Measurements from ENCODE around the gene CASZ1. TPM values are rescaled to one million over a fixed set of nuclear protein-coding genes. Genes with fewer than 3 reads are reported as not detected.

The CASZ1 gene
- total RNA-seq, 1 experiment from 2014 or later = 1.1 TPM

DNA sequence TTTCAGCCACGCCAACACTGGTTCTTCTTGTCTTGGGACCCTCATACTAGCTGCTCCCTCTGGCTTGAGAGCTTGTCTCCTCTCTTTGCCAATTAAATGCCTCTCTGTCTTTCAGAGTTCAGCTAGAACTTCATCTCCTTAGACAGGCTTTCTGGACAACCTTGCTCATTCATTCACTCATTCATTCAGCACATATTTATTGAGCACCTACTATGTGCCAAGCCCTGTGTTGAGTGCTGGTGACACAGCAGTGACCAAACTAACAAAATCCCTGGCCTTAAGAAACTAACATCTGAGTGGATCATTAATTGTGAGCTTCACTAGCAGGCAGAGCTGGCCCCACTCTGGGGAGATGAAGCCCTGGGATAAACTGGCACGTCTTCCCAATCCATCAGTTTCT, 24.9 kb upstream of the CASZ1 start:
- DNase-seq (ENCODE audit: low spot score) = no peak

DNA sequence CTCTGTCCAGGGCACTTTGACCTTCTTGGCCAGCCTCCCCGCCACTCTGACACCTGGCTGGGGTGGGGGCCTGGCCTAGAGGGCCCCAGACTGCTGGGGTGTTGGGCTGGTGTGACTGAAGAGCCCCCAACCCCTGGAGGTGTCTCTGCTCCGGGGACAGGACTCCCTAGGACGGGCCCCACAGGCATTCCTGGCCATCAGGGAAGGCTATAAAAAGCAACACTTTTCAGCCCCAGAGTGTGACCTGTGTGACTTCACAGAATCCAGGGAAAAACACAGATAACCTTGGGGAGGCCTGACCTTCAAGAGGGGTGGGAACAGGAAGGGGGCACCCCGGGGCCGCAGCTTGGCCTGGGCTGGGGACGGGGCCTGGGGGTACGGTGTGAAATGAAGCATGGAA, 24.0 kb upstream of the CASZ1 start:
- DNase-seq (ENCODE audit: low spot score) = no peak

DNA sequence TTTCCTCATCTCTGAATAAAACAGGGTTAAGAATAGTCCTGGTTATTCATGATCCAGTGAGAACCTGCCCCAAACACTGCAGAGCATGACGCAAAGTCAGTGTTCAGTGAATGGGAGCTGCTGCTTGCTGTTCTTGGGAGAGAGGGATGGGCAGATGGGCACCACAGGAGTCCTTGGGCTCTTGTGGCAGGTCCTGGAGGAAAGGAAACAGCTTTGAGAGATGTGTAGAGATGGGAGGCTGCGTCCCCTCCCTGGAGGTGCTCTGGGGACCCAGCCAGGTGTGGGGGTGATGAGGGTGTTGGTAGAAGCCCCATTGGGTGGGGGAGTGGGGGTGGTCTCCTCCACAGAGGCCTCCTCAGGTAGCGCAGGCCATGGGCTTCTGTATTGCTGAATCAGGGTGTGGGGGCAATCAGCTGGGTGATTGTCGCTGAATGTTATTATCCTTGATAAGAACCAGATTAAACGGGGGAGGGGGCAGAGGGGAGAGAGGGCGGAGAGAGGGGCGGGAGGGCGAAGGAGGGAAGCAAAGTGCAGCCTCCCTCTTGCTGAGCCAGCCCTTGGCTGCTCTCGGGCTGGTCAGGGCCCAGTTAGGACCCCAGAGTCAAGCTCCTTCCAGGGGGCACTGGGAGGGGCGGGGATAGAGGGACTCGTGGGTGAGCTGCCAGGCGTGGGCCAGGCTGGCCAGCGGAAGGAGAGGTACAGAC, 22.9 kb upstream of the CASZ1 start:
- no peak for DNase-seq (ENCODE audit: low spot score)

DNA sequence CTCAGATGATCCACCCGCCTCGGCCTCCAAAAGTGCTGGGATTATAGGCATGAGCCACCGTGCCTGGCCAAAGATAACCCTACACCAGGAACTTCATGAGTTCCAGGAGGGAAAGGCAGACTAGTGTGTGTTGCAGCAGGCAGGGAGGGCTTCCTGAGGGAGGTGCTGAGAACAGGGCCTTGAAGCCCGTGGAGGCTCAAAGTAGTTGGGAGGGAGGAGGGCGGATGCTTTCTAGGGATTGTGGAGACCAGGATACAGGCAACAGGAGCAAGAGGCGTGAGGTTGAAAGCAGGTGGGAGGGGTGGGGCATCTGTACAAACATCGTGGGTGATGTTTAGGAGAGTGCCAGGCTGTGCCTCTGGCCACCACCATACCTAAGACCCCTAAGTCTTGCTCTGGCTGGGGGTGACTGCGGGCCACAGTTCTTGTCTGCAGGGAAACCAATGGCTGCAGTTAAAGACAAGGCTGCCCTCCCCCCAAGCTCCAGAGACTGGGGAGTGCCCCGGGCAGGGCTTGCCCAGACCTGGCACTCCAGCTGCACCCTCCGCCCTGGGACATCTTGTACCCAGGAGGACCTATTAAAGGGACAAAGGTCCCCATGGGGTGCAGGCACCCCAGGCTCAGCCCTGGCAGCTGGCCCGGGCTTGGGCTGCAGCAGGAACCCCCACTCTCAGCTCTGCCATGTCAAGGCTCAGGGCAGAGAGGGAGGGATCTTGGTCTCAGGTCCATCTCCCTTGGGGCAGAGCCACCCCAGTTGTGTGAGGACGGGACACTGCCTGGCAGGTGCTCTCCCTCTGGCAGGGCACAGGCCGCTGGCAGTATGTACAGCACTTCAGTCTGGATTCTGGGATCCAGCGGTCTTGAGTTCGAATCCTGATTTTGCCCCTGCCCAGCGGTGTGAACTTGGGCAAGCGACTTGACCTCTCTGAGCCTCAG, 22.1 kb upstream of the CASZ1 start:
- no peak for DNase-seq (ENCODE audit: low spot score)

DNA sequence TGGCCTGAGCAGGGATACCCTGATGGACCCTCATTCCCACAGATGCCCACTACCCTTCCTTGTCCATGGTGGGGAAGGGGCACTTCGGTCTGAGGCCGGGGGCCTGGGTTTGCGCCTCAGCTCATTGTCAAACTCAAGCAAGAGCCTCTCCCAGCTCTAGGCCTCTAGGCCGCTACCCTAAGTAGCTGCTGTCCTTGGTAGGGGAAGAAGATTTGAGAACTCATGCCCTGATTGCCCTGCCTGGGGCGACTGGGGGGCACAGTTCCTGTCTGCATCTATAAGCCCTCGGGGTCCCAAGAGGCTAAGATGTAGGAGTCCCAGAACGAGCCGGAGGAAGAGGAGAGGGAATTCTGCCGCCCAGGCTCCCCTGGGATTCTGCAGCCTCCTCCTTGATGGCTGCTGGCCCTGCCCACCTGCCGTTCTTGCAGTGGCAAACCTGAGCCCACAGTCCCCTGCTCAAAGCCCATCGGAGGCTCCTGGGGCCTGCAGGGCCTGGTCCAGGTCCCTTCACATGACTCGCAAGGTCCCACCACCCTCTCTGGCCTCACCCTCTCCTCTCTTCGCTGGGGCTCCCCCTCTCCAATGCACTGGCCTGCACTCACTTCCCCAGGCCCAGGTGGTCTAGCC, 20.4 kb upstream of the CASZ1 start:
- DNase-seq (ENCODE audit: low spot score) = no peak

DNA sequence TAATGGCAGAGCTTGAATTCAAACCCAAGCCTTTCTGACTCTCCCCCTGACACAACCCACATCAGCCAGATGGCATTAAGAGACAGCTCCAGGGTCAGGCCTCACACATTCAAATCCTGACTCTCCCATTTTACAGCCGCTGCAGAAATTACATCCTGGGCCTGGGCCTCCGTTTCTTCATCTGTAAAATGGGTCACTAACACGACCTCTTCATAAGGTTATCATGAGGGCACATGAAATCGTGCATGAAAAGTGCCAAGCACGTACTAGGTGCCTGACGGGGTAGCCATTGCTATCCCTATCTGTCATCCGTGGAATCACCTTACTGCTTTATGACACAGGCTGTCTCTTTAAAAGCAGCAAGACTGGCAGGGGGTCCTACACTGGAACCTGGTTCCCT, 19.8 kb upstream of the CASZ1 start:
- DNase-seq (ENCODE audit: low spot score) = no peak

DNA sequence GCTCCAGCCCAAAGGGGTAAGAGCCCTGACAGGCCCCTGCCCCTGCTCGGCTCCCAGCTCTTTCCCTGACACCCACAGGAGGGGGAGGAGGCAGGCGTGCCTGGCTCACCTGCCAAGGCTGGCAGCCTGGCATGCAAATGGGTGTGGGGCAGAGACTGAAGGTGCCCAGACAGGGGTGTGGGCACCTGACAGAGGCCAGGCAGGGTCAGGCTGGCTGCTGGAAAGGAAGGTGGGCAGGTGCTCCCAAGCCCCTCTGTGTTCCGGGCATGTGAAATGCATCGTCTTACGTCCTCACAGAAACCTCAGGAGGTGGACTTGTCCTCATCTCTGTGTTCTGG, 19.4 kb upstream of the CASZ1 start:
- DNase-seq (ENCODE audit: low spot score) = no peak

DNA sequence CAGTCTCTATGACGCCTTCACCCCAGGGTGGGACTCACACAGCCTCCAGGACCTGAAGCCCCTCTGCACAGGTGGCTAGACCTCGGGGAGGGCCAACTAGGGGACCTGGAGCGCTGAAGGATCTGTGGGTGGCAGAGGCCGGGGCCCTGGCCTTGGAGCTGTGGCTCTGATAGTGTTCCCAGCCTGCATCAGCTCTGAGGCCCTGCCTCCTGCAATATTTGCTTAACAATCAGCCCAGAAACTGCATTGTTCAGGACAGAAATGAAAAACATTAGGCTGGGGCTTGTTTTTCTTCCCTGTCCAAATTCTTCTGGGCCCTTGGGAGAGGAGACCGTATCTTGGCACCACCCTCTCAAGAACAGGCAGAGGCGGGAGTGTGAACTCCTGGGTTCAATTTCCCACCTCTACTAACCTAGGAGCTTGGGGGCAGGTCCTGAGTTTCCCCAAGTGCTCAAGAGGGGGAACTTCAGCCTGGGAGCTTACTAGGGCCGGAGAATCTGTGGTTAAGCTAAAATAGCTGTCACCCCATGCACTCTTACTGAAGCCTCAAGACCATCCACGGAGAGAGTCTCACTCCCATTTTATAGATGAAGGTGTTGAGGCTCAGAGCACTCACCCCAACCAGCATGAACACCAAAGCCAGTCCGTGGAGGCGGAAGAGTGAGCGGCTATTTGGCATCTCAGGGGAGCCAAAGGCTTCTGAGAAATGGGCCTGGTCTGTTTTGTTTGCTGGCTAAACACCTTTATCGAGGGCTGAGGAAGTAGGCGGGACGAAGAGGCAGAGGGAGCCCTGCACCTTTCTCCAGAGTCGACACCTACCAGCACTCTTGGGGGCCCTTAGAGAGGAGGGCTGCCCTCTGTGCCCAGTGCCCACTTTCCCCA, 18.8 kb upstream of the CASZ1 start:
- DNase-seq (ENCODE audit: low spot score) = no peak

DNA sequence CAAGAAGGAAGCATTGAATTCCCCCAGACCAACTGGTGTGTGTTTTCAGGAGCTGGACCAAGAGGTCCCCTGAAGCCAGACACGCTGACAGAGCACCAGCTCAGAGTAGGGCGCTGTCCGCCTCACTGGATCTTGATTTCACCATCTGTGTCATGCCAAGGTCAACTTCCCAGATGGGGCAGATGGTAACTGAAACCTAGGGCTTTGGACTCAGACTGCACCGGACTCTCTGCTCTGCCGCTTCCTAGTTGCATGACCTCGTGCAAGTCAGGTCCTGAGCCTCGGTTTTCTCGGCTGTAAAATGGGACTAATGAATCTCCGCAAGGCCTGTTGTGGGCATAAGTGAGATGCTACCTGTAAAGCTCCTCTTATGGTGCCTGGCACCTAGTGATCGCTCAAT, 17.9 kb upstream of the CASZ1 start:
- DNase-seq (ENCODE audit: low spot score) = no peak

DNA sequence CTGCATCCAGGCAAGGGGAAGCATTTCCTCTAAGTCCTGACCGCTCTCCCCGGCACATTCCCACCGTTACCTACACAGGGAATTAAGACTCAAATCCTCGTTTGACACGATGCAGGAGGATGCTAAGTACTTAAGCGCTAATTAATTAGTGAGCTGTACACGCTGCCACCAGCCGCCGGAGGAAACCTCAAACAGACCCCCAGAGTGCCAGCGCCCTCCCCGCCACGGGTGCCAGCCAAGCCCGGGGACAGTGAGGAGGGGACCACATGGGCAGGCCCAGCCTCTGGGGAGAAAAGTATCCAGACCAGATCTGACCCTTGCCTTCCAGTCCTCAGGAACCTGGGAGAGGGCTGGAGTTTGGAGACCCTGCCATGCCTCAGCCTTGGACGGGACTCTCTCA, 17.4 kb upstream of the CASZ1 start:
- no peak for DNase-seq (ENCODE audit: low spot score)

DNA sequence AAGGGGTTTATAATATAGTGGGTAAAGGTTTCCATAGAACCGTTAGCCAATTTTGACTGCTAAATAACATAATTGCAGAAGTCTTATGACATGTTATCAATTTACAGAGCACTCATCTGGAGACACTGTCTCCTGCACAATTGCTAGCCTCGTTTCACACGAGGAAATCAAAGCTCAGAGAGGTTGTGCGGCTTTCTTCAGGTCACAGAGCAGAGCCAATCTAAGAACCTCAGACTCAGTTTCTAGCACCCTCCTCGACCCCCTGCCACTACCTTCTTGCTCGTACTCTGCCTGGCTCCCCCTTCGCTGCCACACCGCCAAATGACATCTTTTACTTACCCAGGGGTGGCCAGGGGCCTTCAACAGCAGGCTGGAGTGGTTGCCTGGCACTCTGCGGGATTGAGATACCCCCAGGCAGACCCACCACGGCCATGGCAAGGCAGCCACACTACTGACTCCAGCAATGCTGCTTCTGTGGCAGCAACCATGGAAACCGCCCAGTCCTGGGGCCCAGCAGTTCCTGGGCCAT, 16.0 kb upstream of the CASZ1 start:
- DNase-seq (ENCODE audit: low spot score) = no peak

DNA sequence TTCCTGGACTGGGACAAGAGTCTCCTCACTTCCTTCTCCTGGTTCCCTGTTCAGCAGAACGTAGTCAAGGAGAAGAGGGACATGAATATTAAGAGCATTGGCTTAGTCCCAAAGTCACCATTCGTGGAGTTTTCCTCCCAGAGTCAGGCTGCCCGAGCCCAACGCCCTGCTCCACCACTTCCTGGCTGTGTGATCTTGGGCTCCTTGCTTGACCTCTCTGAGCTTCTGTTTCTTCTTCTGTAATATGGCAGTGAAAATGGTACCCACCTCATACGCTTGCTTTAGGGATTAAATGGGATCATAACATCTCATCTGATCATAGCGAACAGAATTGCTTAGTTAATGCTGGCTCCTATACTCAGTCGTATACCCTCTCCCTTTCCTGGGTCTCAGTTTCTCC, 12.0 kb upstream of the CASZ1 start:
- DNase-seq (ENCODE audit: low spot score) = no peak

DNA sequence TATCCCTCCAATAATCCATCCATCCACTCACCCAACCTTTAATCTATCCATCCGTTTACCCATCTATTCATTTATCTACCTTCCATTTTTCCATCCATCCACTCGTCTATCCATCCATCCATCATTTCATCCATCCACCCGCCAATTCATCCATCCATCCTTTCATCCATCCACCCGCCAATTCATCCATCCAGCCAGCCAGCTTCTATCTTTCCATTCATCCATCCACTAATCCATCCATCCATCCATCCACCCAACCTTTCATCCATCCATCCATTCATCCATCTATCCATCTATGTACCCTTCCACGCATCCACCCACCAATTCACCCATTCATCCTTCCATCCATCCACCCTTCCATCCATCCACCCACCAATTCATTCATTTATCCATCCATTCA, 10.5 kb upstream of the CASZ1 start:
- DNase-seq (ENCODE audit: low spot score) = no peak

DNA sequence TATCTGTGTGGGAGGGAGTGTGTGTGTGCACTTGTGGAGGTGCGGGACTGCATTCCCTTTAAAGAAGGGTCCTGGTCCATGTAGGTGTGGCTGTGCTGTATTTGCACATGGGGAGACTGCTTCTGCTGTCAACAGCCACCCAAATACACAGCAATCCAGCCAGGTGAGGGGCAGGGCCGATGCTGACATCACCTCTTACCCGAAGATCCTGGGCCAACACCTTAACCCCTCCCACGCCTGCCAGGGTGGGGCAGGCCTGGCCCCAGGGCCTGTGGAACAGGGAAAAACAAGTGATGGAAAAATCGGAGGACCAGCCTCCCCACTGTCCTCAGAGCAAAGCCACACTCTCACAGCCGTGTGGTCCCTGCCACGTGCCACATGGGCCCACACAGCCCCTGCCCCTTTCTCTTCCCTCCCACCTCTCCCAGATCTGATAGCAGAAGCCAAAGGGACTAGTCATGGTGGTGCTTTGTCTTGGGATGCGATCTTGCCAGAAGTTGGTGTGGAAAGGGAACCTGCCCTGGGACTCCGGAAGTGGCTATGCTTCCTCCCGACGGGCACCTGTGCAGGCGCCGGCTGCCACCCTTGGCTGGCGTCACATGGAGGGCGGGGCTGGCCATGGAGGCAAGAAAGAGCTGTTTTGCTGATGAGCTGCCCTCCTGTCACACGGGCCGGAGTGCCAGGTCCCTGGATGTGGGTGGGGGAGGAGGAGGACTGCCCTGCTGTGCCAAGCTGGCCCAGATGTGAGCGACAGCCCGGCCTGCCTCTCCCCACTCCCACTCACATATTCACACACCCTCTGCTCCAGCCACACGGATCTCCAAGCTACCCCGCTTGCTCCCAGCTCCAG, 7.8 kb upstream of the CASZ1 start:
- DNase-seq (ENCODE audit: low spot score) = no peak

DNA sequence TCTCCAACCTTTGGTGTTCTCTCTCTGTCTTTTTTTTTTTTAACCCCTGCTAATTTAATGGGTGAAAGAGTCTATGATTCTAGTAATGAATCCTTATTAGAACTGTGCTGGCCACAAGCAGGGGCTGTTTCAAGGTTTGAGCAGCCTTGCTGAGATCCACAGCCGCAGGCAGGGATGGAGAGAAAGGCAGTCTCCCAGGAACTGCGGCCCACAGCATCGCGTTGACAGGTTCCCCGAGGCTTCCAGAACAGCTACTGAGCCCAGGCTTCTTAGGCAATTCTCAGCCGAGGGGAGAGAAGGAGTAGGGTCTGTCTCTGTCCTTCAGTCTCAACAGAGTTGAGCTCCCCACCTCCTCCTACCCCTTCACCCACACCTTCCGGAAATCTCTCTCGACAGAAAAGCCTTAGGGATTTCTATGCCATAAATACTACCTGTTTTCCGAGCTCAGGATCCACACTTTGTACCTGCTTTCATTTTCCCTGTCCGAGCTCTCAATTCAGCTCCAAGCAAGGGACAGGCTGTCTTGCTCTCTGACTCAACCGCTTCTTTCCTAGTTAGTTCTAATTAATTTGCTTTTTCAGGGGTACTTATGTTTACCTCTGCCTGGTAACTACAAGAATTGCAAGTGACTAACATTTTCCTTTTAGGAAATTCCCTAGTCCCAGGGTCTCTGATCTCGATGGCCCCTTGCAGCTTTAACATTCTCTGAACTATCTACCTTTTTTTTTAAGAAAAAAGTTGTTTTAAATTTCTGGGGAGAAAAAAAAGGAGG, 6.7 kb upstream of the CASZ1 start:
- no peak for DNase-seq (ENCODE audit: low spot score)

DNA sequence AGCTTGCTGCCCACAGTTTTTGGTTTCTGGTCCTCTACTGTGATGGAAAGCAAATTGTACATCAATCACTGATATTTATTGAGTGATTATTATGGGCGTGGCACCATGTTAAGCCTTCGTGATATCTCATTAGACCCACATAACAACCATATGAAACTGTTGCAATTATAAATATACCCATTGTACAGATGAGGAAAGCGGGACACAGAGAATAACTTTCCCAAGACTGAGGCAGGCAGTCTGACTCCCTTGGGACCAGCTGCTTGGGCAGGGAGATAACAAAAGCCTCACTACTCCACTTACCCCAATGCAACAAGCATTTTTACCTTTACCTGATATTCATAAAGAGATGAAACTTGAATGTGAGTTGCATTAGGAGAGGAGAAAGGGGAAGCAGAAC, 4.3 kb upstream of the CASZ1 start:
- DNase-seq (ENCODE audit: low spot score) = no peak

DNA sequence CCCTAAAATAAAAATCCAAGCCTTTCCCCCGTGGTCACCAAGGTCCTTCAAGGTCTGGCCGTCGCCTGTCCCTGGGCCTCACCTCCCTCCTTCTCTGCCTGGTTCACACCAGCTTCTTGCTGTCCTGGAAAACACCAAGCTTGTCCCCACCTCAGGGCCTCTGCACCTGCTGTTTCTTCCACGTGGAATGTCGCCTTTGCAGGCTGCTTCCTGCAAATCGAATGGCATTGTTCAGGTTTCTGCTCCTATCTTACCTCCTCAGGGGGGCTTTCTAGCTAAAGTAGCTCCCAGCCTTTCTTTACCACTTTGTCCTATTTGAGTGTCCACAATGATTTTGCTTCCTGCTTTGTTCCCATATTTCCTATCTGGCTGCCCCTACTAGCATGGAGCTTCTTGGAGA, 3.3 kb upstream of the CASZ1 start:
- DNase-seq (ENCODE audit: low spot score) = no peak

DNA sequence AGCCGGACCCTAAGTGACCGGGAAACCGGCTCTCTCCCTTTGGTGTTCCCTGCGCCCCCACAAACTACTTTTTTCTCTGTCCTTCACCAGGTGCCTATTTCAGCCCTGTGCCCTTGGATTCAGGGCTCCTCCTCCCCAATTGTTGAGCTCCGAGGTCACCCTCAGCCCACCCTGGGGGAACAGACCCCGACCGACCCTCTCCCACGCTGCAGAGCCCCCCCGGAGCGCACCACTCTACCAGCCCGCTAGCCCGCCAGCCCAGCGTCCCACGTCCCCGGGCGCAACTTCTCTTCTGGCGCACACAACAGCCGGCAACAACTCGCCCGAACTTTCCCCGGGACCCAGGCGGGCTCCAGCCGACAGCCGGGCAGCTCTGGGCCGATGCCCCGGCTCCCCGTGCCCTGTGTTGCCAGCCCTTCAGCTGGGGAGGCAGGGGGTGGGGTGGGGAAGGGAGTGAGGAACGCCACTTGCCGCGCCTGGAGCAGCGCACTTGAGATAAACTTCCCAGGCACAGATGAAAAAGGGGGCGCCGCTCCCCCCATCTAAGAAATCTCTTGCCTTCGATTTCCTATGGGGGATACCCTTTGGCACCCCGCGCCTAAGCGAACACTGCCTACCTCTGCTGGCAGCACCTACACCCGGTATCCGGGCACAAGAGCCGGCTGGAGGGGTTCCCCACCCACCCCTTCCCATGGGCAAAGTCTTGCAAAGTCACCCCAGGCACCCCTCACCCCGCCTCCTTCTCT, 997 bp downstream of the CASZ1 start:
- no peak for DNase-seq (ENCODE audit: low spot score)

DNA sequence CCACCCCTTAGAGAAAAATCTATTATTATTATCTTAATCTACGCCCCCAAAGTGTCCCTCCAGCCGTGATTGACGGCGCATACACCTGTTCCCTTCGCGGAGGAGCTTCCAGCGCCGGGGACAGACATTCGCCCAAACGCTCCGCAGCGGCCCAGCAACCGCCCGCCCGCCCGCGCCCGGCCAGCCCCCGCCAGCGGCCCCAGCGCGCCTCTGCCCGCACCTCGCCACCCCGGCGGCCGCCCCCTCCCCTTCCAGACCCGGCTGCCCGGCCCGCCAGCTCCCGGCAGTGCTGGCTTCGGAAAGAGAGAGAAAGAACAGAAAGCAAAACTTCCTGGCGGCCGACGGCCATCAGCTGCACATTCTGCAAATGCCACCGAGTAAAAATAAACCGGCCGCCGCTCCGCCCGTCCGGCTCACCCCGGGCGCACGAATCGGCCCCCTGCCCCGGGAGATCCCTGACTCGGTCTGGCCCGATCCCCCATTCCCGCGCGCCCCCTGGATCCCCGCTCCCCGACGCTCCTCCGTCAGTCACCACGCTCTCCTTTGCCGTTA, 1.6 kb downstream of the CASZ1 start:
- no peak for DNase-seq (ENCODE audit: low spot score)

All from A172 (cell line).